Endothelial cell (in vitro differentiated cells): ENCODE results near the gene VEGFB. TPM values are rescaled to one million over a fixed set of nuclear protein-coding genes. Genes with fewer than 3 reads are reported as not detected.

Experiments
- DNase-seq: peaks from one replicate; pipeline ENCODE4 v3.0.0; 2021; ENCODE audit warnings: low spot score
- H3K27ac Mint-ChIP-seq: one replicate; pipeline ENCODE4 v1.8.0; 2021; ENCODE audit warnings: mixed read lengths, inconsistent platforms; ENCODE audit not compliant: unreplicated experiment
- H3K27me3 Mint-ChIP-seq: one replicate; pipeline ENCODE4 v1.8.0; 2021; ENCODE audit warnings: mild to moderate bottlenecking, moderate library complexity, mixed read lengths, inconsistent platforms; ENCODE audit not compliant: unreplicated experiment
- H3K36me3 Mint-ChIP-seq: one replicate; pipeline ENCODE4 v1.8.0; 2021; ENCODE audit warnings: mild to moderate bottlenecking, low read depth, mixed read lengths, inconsistent platforms; ENCODE audit not compliant: unreplicated experiment
- H3K4me1 Mint-ChIP-seq: one replicate; pipeline ENCODE4 v1.8.0; 2021; ENCODE audit warnings: mild to moderate bottlenecking, mixed read lengths, inconsistent platforms; ENCODE audit not compliant: unreplicated experiment
- H3K4me3 Mint-ChIP-seq: one replicate; pipeline ENCODE4 v1.8.0; 2021; ENCODE audit warnings: mild to moderate bottlenecking, mixed read lengths, inconsistent platforms; ENCODE audit not compliant: unreplicated experiment
- H3K9me3 Mint-ChIP-seq: one replicate; pipeline ENCODE4 v1.8.0; 2021; ENCODE audit warnings: mixed read lengths, inconsistent platforms; ENCODE audit not compliant: unreplicated experiment
- CTCF ChIP-seq: fragments of 200-600 bp; sonication (generic); IDR thresholded peaks from one replicate; pipeline ENCODE4 v1.5.0; 2021; ENCODE audit warnings: antibody characterized with exemption; ENCODE audit not compliant: unreplicated experiment
- total RNA-seq: library from RNA; stranded (reverse); fragmentation: NEBNext Ultra II Directional; extraction: Animal tissue kit (Norgen Biotek cat#: 25700); gene quantifications from one replicate; pipeline ENCODE4 v1.2.1, GENCODE V29; 2021; ENCODE audit not compliant: unreplicated experiment

Gene VEGFB
- total RNA-seq, 1 donor from 2014 or later: 11.5 TPM

- no peaks in the 10 kb centered on the region for H3K9me3 Mint-ChIP-seq
- DNase-seq: no peak
- peaks cover 21% of the 10 kb centered on the region for H3K4me1 Mint-ChIP-seq
- H3K27ac Mint-ChIP-seq: no peak overlapping the region
- peaks cover 23% of the 10 kb centered on the region for H3K27me3 Mint-ChIP-seq
- peaks cover 17% of the 10 kb centered on the region for H3K36me3 Mint-ChIP-seq
- no peak overlapping the region for H3K4me3 Mint-ChIP-seq
- TF ChIP-seq CTCF: no peak
Measured at GRCh38 chr11:64266339-64266738, 32.0 kb downstream of the VEGFB start.

DNA sequence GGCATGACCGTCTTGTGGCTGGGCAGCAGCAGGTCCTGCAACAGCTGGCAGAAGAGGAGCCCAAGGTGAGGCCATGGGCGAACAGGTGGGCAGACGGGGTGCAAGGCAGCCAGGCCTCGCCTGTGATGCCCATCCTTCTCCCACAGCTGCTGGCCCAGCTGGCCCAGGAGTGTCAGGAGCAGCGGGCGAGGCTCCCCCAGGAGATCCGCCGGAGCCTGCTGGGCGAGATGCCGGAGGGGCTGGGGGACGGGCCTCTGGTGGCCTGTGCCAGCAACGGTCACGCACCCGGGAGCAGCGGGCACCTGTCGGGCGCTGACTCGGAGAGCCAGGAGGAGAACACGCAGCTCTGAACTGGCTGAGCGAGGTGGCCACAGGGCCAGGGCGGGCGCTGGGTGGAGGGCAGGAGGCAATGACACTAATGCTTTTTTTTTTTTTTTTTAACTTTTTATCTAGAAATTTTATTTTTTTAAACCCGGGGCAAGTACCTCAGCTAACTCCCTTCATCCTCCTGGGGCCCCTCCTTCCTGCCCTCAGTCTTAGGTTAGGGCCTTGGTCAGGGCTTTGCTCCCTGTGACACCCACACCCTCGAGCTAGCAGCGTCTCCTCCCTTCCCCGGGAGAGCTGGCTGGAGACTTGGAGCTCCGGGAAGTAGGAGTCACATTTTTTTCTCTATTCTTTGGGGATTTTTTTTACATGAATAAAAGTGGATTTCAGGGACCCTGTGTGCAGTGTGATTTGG is 33.0 kb downstream of the VEGFB start:
- peaks cover 17% of the 10 kb centered on the region for H3K36me3 Mint-ChIP-seq
- TF ChIP-seq CTCF: no peak
- no peak for DNase-seq
- H3K9me3 Mint-ChIP-seq: no peaks in the 10 kb centered on the region
- H3K4me1 Mint-ChIP-seq: peaks cover 21% of the 10 kb centered on the region
- peak overlapping the region; percentile 59 for H3K4me3 Mint-ChIP-seq
- H3K27ac Mint-ChIP-seq: no peak overlapping the region
- H3K27me3 Mint-ChIP-seq: peaks cover 20% of the 10 kb centered on the region

DNA sequence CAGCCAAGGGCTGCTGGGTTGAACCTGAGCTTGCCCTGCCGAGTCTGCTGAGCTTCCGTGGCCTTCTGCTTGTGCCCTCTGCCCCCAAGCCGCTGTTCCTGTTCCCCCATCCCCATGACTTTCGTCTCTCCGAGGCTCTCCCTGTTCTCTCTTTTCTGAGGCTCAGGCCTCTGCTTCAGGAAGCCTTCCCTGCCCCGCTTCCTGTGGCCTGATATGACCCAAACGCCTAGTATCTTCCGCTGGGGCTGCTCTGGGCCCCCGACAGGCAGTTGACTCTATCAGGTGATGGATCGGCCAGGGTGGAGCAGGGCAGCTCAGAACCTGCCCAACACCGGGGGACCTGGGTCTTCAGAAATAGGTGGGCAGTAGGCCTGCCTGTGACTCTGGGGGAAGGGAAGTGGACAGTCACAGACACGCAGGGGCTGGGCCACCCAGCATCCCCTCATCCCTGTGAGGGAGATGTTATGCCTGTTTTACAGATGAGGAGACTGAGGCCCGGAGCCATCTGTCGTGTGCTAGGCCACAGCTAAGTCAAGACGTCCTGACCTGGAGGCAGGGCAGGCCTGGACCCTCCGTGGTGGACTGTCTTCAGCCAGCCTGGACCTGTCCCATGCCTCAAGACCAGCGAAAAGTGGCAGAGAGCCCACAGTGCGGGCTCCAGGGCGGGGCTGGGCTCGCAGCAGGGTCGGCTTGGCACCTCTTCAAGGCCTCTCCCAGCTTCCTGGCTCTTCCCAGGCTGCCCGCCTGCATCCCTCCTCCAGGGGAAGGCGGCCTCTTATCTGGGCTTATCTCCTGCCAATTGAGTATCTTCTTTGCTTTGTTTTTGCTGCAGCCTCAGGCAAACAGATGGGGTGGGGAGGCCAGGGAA is 33.9 kb downstream of the VEGFB start:
- Mint-ChIP-seq H3K9me3 (no peaks in the 10 kb centered on the region), H3K27me3 (peaks cover 20% of the 10 kb centered on the region), H3K4me3 (peak overlapping the region; percentile 87), H3K36me3 (peaks cover 14% of the 10 kb centered on the region), H3K27ac (peak overlapping the region; percentile 95), H3K4me1 (peaks cover 17% of the 10 kb centered on the region)
- no peak for DNase-seq
- no peak for TF ChIP-seq CTCF

DNA sequence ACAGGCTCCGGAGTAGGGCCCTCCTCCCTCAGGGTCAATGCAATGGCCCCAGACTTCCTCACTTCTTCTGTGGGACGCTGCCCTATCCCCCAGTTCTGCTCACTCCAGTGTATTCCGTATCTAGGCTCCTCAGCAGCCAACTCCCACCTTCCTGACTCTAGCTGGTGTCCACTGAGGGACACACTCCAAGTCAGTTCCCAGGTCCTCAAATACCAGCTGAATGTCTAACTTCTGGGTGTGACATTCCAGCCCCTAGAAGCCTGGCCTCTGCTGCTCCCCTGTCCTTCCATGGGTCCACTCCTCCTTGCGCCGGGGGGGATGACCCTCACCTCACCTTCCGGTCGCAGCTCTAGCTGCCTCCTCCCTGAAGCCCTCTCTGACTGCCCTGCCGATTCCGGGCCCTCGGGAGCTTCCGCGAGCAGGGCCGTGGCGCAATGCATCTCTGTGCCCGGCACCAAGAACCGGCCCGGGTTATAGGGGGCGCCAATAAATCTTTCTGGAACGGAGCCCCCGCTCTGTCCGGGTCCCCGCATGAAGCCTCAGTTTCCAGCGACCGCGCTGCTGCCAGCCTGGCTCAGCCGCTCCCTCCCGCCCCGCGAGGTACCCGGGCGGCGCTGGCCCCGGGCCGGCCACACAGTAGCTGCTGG is 34.6 kb downstream of the VEGFB start:
- peaks cover 20% of the 10 kb centered on the region for H3K27me3 Mint-ChIP-seq
- H3K36me3 Mint-ChIP-seq: peaks cover 14% of the 10 kb centered on the region
- H3K4me1 Mint-ChIP-seq: peaks cover 17% of the 10 kb centered on the region
- DNase-seq: no peak
- no peak for TF ChIP-seq CTCF
- no peaks in the 10 kb centered on the region for H3K9me3 Mint-ChIP-seq
- H3K27ac Mint-ChIP-seq: peak overlapping the region; percentile 95
- peak overlapping the region; percentile 87 for H3K4me3 Mint-ChIP-seq
